ENCODE results near the gene PGPEP1.
"Not testable (repeated sequence)": the region's sequence is repeated elsewhere in the genome, so short reads cannot be mapped to it uniquely, and the experiment has no call there.

Gene PGPEP1

DNA sequence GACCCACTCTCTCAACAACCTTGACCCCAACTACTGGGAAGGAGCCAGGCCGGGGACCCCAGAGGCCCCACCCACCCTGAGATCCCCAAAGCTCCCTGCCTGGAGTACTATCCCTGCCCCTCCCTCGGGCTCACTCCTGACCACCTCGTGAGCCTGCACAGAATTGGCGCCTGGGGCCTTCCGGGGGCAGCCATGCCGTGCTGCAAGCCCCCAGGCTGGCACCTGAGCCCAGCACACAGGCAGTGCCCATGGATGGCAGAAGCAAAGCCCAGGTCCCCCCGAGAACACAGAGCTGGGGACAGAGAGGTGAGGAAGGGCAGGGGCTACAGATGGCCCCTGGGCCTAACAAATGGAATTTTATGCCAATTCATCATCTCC lies 31.5 kb upstream of the PGPEP1 start:
- DNase-seq, result no peak

DNA sequence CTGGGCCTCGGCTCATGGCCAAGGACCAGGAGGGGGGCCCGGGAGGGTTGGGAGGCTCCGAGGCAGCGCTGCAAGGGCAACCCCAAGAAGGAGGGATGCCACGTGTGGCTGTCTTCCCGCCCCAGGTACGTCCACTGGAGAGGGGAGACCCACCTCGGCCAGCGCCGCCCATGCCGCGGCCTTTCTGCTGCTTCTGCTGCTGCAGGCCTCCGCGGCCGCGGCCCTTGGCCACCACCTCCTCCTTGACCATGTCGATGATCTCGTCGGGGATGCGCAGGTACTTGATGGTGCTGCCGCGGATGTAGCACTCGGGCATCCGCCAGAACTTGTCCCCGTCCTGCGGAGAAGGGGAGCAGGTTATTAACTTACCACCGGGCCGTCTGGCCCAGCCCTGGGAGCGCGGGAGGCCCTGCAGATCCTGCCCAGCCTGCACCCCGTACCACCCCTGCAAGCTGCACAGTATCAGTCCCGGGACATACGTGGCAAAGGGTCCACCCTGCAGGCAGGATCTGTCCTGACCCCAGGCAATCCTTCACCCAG lies 30.8 kb upstream of the PGPEP1 start:
- DNase-seq, result no peak

DNA sequence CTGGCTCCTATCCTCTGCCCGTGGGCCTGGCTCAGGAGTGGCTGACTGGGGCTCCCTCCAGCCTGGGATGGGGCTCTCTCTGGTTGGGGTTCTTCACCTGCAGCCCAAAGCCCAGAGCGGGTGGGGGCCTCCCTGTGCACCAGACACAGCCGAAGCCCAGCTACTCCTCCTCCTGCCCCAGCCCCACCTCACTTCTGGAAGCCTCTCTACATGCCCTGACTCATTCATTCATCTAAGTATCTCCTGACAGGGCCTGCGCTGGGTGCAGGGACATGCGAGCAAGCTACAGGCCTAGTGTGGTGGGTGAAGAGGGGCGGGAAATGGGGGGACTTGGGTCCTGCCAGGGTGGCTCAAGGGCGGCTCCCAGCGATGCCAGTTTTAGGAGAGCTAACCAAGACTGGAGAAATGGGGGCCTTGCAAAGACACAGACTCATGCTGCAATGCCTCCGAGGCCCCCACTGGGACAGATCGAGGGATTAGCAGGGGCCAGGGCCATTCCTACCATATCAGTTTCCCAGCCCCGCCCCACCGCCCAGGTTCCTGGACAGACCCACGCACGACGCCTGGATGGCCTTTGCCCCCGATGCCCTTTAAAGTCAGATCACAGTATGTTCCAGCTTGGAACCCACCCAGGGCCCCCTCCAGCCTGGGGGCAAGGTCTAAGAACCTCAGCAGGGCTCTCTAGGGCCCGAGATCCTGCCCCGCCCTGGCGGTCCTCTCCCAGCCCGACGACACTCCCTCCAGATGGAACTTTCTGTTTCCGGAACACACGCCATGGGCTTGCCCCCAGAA lies 30.1 kb upstream of the PGPEP1 start:
- no peak for DNase-seq

DNA sequence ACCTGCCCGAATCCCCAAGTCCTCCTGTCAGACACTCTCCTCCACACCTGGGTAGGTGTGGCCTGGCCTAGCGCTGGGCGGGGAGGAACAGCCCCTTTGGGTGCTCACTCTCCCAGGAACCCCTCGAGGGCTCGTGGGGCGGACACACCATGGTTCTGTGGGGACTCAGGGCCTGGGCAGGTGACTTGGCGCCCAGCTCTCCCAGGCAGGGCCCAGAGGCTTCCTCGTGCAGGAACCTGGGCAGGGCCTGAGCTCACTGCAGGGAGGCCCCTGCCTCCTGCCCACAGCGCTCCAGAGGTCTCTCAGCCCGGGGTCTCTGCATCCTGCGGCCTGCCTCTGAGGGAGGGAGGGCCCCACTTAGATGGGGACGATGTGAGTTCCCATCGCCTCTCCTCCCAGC lies 29.4 kb upstream of the PGPEP1 start:
- no peak for DNase-seq

DNA sequence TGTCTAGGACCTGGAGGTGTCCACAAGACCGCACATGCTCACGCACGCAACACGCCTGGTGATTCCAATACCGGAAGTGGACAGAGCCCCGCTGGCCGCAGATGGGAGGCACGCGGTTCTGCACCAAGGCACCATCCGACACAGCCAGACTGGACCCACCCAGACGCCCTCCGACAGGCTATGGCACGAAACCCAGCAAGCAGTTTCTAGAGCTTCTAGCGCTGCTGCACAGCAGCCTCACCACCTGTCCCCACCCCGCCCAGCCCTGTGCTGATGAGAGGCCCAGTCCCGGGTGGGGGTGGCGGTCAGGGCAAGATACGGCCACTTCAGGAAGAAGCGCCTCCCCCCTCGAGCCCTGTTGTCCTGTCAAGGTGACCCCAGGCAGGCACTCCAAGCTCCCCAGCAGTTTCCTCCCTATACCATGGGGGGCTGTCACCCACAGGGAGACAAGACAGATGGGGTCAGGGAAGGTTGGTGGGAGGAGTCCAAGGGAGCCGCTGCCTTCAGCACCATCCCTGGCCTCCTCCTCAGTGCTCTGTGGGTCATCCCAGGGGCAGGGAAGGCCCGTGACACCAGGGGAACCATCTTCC lies 28.8 kb upstream of the PGPEP1 start:
- DNase-seq, result no peak

DNA sequence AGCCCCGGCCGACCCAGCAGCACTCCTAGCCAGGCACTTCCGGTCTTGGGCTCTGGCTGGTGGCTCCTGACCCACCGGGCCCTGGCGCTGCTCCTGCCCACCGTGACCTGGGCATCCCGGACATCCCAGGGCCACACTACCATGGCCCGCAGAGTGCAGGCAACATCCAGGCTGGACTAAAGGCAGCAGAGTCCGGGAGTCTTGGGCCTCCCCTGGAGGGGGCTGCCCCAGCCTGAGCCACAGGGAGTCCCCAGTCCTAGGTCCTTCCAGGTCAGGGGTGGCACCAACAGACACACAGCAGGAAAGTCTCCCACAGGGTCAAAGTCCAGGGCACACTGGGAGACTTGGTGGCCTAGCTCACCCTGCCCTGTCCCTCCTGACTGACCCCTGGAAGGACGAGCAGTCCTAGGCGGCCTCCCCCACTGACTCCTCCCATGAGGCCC lies 28.3 kb upstream of the PGPEP1 start:
- DNase-seq, result no peak

DNA sequence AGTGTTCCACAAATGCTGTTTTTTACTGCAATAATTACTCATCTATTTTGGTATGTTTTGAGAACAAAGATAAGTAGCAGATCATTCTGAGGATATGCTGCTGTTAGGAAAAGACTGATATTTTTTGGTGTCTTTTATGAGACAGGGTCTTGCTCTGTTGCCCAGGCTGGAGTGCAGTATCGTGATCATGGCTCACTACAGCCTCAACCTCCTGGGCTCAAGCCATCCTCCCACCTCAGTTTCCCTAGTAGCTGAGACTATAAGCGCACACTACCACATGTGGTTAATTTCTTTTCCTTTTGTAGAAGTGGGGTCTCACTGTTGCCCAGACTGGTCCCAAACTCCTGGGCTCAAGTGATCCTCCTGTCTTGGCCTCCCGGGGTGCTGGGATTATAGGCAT lies 27.0 kb upstream of the PGPEP1 start:
- DNase-seq, result no peak

DNA sequence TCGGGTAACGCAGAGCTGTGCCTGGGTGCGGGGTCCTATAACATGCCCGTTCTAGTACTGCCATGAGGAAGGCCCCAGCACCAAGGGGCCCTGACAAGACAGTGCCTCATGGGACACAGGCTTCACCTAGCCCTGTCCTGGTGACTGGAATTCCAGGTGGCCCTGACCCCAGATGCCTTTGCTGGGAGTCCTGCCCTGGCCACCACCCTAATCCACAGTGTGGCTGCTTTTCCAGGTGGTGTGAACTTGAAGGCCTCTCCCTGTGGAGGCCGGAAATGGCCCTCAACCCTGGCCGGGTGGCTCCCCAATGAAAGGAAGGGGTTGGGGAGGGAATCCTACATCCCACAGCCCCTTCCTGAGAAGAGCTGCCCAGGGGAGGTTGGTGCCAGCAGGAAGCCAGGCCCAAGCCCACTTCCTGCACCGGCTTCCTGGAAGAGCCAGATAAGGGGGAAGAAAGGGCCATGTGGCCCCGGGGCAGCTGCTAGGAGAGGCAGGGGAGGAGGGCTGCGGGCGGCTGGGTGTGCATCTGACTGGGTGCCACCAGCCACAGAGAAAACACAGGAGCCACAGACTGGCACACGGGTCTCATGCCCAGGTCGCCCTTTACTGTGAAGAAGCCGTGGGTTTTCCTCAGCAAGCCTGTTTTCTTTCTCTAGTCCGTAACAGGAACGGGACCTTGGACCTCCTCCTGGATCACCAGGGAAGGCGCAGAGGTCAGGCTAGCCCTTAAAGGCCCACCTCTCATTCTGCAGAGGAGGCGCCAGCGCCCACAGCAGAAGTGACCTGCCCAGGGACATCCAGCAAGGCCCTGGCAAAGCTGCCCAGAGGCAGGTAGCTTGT lies 22.2 kb upstream of the PGPEP1 start:
- DNase-seq, result no peak

DNA sequence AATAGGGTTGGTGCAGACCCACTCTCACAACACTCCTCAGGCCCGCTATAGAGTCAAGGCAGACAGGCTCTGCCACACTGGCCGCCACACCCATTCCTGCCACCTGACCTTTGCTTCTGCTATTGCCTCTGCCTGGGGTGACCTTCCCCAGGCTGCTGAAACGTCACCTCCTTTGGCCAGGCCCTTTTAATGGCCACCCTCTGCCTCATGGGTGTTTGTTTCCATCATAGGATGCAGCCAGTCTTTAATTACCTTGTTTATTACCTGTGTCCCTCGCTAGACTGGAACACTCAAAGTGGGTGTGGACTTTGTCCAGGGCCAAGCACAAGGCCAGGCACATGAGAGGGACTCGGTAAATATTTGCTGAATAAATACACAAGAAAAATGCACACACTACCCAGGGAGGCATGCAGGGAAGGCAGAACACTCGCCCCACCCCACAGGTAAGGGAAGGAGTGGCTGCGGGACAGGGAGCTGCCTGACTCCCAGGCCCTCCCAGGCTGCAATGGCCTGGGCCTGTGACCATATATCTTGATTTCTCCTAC lies 20.7 kb upstream of the PGPEP1 start:
- no peak for DNase-seq

DNA sequence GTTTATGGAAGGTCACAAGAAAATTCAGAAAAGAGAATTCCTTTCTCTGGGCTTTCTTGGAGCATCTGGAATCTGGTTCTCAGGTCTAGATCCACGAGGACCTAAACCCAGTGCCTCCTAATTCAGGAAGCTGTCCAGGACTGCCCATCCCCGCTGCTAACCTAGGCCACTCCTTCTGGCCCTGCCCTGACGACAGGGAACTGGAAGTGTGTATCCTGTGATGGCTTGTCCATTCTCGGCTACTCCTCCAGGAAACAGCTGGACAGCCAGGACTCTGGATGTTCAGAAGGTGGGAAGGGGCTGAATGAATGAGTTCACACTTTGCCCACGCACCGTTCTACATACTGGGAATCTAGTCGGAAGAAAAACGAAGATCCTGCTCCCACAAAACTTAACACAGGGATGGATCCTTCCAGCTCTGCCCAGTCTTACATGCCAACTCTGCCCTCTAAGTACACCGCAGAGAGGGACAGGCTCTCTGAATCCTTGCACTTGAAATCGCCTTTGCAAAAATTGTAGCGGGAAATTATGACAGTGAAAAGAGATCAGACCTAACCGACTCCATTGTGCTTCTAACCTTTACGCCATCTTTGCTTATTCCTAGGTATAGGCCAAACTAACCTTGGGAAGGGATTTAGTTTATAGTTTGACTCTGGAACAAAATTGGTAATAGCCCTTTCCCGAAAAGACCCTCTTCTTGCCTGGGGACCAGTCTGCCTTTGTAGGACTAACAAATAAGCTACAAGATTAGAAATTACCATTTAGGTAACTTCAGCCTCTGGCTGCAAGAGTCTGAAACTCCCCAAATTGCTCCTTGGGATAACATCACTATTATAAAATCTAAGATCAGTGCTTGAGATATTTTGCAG lies 19.3 kb upstream of the PGPEP1 start:
- no peak for DNase-seq

DNA sequence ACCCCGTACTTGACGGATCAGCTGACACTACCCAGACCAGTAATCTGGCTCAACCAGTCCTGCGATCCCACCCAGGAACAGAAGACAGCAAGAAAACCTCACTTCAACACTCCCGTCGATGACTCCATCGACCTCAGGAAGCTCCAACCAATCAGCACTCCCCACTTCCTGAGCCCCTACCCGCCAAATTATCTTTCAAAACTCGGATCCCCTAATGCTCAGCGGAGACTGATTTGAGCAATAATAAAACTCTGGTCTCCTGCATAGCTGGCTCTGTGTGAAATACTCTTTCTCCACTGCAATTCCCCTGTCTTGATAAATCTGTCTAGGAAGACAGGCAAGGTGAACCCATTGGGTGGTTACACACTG lies 18.7 kb upstream of the PGPEP1 start:
- no peak for DNase-seq

DNA sequence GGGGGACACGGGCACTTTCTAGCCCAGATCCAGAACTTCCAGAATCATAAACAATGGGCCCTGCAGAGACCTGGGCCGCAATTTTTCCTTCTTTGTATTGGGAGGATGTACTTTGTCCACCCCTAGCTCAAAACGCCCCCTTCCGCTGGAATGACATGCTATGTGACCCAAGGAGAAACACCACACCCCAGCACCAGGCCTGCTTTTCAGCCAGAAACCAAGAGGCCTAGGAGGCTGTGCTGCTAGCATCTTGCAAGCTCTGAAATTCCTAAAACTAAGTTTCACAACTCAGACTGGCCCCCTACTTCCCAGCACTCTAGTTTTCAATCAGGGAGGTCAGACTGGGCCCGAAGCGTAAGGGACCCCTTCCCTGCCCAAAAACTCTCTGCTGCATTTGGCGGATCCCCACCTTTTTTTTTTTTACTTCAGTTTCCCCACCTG lies 18.1 kb upstream of the PGPEP1 start:
- no peak for DNase-seq

DNA sequence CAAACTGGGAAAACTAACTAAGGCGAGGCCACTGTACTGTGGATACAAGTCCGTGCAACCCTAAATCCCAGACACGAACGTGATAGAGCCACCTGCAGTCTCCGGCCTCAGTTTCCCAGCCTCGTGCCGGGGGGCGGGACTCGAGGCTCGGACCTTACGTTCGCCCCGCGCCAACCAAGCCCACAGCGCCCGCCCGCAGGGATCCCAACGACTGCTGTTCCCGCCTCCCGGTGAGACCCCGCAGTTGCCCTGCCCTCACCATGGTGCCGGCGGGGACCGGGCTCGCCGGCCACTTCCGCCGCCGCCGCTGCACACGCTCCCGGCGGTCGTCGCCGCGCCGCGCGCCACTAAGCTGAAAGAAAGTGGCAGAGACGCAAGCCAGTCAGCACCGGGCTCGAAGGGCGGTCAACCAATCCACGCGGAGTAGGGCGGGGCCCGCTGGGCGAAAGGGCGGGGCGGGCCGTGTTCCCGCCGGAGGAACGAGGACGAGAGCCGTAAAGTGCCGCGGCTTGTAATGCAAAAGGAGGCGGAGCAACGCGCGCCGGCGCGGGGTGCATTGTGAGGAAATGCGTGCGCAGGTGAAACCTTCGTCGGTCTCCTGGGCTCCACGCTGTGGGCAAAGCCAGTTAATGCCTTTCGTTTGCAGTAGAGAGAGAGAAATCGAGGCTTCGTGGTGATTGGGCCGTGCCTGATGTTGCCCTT lies 17.5 kb upstream of the PGPEP1 start, which contains the start of gene LSM4:
TSS of gene LSM4 (minus strand) at position 318 of the 702 bp plus-strand sequence. CDS start at position 262, 56 bp downstream.
- DNase-seq, result peak; percentile 90

DNA sequence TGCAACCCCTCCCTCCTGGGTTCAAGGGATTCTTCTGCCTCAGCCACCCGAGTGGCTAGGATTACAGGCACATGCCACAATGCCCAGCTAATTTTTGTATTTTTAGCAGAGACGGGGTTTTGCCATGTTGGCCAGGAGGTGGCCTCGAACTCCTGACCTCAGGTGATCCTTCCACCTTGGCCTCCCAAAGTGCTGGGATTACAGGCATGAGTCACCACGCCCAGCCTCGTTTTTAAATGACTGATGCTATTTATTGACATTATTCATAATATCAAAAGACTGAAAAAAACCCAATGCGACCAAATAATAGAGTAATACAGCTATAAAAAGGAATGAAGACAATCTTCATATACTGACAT lies 16.0 kb upstream of the PGPEP1 start:
- not testable (repeated sequence) for DNase-seq

DNA sequence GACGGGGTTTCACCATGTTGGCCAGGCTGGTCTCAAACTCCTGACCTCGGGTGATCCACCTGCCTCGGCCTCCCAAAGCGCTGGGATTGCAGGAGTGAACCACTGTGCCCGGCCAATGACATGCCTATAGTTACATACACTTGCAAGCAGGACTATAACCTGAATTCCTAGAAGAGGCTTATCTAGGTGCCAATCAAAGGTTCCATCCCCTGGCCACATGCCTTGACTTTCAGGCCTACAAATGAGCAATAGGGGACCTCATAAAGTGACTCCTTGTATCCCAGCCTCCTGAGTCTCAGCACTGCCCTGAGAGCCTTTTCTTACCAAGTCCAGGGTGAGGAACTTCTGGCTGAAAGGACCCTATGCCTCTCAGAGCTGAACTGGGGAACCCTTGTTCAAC lies 13.6 kb upstream of the PGPEP1 start:
- no peak for DNase-seq

DNA sequence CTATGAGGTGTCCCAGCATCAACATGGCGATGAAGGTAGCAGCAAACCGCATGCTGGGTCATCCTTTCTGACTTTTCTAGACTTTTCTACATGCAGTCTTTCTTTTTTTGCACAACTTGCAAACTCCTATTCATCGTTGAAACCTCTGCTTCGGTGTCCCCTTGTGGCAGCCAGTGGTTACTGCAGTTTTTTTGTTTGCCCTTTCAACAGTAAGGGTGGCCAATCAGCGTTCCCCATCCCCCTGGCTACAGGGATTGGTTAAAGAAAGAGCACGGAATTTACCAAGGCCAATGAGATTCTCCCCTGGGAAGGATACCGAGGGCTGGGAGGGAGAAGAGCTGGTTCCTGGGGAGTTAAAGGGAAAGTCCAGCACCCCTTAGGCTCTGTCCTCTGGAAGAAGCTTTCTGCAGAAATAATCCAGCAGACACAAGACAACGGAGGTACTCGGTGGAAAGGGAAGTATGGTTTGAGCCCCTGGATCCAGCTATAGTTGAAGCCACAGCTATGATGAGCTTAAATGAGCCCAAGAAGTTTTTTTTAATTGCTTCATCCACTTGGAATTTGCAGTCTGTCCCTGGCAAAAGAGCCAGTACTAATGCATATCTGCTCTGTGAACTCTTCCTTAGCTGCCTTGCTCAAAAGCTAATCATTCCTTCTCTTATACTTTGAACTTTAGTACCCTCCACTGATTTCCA lies 11.9 kb upstream of the PGPEP1 start:
- peak; percentile 91 for DNase-seq

DNA sequence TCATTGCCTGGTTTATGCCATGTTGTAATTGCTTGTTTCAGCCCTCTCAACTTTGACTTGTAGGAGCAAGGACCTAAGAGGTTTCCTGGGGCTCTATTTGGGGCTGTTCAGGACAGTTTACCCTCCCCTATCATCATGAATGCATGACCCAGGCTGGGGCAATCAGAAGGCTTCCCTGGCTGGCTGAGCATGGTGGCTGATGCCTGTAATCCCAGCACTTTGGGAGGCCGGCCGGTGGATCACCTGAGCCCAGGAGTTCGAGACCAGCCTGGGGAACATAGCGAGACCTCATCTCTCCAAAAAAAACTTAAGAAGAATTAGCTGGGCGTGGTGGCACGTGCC lies 11.4 kb upstream of the PGPEP1 start:
- DNase-seq, result no peak

DNA sequence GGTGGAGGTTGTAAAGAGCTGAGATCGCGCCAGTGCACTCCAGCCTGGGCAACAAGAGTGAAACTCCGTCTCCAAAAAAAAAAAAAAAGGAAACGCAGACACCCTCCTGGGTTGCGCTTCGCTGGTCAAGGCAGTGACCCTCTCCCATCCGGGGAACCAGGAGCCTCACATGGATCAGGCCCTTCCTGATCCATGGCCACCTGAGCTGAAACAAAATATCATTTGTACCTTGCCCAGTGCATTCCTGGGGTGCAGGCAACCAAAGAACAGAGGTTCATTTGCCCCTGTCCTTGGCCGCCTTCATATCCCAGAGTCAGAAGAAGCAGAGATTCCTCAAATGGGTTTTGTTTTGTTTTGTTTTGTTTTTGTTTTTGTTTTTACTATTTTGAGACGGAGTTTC lies 9.5 kb upstream of the PGPEP1 start:
- no peak for DNase-seq

DNA sequence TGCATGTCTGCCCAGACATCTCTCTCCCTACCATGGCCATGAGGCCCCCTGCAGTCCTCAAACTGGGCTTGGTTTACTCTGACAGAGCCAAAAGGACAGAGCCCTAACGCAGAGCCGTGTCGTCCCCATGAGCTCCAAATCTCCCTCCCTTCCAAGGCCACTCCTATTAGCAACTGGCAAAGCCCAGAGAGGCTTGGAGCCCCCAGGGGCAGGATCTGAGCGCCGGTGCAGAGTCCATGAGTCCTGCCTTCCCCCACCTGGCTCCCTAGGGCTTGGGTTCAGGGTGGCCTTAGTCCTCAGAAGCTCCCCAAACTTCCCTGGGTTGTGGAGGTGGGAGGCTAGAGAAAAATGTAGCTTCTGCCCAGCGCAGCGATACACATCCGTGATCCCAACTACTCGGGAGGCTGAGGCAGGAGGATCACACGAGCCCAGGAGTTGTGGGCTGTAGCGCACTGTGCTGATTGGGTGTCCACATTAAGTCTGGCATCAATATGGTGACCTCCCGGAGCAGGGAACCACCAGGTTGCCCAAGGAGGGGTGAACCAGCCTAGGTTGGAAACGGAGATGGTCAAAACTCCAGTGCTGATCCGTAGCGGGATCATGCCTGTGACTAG lies 7.4 kb upstream of the PGPEP1 start:
- DNase-seq, result no peak

DNA sequence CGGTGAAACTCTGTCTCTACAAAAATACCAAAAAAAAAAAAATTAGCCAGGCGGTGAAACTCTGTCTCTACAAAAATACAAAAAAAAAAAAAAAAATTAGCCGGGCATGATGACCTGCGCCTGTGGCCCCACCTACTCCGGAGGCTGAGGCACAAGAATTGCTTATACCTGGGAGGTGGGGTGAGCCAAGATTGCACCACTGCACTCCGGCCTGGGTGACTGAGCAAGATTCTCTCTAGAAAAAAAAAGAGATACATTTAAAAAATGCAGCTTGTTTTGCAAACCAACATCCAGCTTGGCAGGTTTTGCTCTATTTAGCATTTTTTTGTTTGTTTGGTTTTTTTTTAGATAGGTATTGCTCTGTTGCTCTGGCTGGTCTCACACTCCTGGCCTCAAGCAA lies 6.7 kb upstream of the PGPEP1 start:
- no peak for DNase-seq

DNA sequence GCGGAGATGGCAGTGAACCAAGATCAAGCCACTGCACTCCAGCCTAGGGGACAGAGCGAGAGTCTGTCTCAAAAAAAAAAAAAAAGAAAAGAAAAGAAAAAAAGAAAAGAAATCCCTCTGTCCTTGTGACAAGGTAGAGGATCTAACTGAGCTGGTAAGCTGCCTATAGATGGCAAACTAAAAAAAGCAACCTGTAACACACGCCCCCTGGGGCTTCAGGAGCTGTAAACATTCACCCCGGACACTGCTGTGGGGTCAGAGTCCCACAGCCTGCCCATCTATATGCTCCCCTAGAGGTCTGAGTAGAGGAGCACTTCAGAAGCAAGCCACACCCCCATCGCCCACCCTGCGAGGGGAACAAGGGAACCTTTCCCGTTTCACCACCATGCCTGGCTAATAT lies 4.3 kb upstream of the PGPEP1 start:
- DNase-seq, result no peak

Measured in NCI-H1436 treated with DMSO at 0.1 percent for 48 hours (cell line).